ENCODE data around the gene RASGRF2.
"Not testable (repeated sequence)": the region's sequence is repeated elsewhere in the genome, so short reads cannot be mapped to it uniquely, and the experiment has no call there.

- not testable (repeated sequence) for TF ChIP-seq CTCF (conservative IDR thresholded peaks at IDR 0.05; ENCODE audit: low read length); EZH2phosphoT487 (IDR thresholded peaks at IDR 0.05; ENCODE audit: borderline replicate concordance, low read depth, low read length)
These were observed 58.4 kb downstream of the RASGRF2 start for GRCh38 chr5:81018608-81019007.
